ENCODE data around the gene LPO.

Gene LPO

GRCh38 chr17:58229881-58230280 lies 8.5 kb upstream of the LPO start:
- no peak for DNase-seq

- DNase-seq, result no peak
Measured at GRCh38 chr17:58231641-58232040, 6.7 kb upstream of the LPO start.

DNA sequence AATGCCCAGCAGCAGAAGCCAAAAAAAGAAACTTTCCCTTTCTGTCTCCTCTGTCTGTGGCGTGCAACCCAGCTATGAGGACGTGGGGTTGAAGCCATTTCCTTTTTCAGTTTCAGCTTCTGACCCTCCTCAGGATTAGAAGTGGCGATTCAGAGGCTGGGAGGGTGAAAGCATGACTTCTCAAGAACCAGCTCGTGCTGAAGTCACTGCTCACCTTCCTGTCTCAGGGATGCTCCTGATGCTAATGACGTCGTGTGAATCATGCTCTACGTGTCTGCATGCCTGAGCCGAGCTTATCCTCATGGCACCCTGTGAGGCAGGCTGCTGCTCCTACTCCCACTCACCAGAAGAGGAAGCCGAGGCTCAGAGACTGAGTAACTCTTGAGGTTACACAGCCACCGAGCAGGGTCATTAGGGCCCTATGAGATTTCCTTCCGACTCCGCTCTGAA lies 5.7 kb upstream of the LPO start:
- DNase-seq, result no peak

DNA sequence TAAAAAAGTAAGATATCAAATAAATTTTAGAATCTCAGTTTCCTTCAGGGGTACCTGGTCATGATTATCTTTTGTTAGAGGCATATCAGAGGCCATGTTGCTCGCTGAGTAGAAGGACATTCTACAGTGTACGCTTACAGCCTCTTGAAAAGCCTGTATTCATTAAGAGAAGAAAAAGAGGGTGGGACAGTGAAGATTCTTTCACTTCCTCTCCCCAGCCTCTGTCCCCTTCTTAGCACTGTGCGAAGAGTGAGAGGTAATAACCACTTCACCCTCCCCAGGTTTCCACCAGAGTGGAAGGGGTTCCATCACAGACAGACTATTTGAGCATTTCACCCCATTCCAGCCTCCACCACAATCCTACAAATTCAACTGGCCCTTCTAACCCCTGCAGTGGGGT lies 4.8 kb upstream of the LPO start:
- no peak for DNase-seq

- no peak for DNase-seq
Measured at GRCh38 chr17:58234512-58234911, 3.9 kb upstream of the LPO start.

GRCh38 chr17:58235821-58236220 lies 2.6 kb upstream of the LPO start:
- no peak for DNase-seq

GRCh38 chr17:58236394-58236793 lies 2.0 kb upstream of the LPO start:
- no peak for DNase-seq

DNA sequence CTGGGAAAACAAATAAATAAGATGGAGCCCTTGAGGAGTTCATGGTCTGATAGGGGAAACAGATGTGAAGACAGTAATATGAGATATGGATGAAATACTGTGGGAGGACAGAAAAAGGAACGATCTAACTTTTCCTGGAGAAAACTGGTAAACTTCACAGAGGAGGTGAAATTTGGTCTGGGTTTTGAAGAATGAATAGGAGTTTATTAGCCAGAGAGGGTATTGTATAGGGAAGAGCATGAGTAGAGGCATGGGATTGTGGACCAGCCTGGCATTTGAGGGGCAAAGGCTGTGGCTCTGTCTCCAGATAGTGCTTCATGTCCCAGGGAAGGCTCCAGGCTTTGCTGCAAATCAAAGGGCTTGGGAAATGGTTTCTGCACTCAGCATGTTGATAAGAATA lies 1.6 kb downstream of the LPO start:
- no peak for DNase-seq

GRCh38 chr17:58242171-58242784 lies 3.9 kb downstream of the LPO start:
- no peak for DNase-seq

GRCh38 chr17:58244963-58245362 lies 6.6 kb downstream of the LPO start:
- no peak for DNase-seq

DNA sequence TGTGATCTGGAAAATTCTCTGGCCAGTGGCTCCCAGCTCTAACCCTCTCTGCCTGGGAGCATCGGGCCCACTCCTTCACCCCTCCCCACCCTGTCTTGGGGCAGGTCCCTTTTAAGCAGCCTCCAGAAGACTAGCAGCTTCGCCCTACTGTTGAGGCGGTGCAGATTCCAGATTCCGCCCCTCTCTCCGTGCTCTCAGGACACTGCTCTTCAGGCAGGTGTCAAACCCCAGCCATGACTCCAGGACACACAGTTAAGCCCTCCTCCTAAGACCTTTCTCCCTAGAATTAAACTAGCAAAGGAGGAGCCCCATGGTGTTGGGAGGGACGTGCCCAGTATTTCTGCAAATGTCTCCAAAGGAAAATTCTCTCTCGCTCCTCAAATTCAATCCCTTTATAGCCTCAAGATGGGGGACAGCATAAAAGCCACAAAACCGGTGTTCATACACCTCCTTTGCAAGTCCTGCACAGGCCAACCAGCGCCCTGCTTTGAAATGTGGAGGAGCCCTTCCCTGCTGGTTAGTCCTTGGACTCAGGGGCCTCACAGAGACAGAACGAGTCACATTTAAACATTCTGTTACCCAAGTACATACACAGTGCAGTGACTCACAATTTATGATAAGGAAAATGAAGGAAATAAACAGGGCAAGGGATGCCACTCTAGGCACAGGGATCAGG lies 7.2 kb downstream of the LPO start:
- DNase-seq, result no peak

- no peak for DNase-seq
Measured at GRCh38 chr17:58246104-58246740, 7.8 kb downstream of the LPO start.

GRCh38 chr17:58246781-58247180 lies 8.4 kb downstream of the LPO start:
- no peak for DNase-seq

GRCh38 chr17:58247511-58248363 lies 9.4 kb downstream of the LPO start:
- DNase-seq, result no peak

DNA sequence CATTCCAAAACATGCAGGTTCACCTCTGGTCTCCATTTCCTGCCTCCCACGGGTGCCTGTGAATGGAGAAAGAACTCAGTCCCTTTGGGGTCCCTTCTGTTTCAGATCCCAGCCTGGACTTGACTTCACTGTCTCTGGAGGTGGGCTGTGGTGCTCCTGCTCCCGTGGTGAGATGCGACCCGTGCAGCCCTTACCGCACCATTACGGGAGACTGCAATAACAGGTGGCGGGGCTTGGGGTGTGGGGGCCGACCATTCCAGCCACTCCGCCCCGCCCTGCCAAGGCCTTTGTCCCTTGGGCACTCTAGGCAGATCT lies 10.5 kb downstream of the LPO start:
- no peak for DNase-seq

DNA sequence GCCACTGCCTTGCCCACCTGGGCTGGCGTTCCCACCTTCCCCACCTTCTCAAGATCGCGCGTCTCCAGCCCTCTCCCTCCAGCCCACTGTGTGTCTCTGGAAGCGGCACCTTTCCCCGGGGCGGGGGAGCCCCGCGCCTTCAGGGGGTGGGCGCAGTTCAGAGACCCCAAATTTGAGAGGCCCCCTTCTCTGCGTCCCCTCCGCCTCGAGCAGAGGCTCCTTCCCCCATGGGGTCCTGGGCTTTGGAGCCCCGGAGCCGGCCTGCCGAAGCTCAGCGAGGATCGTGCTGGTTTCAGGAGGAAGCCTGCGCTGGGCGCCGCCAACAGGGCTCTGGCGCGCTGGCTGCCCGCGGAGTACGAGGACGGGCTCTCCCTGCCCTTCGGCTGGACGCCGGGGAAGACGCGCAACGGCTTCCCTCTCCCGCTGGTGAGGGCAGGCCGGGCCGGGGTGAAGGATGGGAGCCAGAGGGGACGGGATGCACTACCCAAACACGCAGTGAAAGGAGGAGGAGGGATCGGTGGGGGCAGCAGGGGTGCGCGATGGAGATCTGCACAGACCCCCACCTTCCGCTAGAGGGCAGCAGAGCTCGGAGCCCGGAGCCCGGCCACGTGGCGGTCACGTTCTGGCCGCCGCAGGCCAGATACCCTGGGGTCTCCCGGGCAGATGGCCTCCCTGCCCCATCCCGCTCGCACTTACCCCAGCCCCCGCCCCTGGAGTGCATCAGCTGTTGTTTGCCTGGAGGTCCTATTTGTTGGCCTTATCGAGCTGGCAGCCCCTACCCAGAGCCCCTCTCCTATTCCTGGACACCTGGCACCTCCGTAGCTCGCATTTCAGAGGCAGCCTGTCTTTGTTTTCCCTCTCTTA lies 11.1 kb downstream of the LPO start:
- peak; percentile 72 for DNase-seq

DNA sequence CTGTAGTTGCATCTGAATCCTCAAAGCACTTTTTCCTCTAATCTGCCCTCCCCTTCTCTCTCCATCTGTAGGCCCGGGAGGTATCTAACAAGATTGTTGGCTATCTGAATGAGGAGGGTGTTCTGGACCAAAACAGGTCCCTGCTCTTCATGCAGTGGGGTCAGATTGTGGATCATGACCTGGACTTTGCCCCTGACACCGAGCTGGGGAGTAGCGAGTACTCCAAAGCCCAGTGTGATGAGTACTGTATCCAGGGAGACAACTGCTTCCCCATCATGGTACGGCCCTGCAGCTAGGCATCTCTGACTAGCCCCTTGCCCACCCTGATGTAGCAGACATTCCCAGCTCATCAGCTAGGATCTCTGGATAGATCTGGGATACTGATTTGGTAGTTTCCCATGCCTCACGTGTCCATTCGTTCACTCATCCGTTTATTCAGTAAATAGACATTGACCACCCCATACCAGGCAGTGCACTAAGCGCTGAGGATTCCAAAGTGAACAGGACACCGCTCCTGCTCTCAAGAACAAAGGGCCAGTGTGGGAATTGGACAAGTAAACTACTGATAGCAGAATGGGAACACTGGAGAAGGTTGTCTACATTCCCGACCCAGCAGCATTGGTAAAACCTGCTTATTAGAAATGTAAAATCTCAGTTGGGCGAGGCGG lies 12.1 kb downstream of the LPO start:
- DNase-seq, result no peak

DNA sequence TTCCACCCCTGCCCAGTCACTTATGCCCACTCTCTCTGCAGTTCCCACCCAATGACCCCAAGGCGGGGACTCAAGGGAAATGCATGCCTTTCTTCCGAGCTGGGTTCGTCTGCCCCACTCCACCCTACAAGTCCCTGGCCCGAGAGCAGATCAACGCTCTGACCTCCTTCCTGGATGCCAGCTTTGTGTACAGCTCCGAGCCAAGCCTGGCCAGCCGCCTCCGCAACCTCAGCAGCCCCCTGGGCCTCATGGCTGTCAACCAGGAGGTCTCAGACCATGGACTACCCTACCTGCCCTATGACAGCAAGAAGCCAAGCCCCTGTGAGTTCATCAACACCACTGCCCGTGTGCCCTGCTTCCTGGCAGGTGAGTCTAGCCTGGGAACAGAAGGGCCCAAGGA lies 13.8 kb downstream of the LPO start:
- no peak for DNase-seq

DNA sequence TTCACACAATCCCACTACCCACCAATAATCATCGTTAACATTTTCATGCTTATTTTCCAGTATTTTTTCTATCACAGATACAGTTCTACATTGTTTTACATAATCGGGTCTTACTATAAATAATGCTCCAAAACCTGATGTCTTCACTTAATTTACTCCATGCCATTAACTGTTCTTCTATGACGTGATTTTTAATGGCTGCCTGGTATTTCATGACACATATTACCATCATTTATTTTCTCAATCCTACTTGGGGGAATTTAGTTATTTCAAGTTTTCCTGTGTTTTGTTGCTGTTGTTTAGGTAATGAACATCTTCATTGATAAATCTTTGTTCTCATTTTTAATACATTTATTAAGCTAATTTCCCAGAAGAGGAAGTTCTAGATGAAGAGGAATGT lies 14.7 kb downstream of the LPO start:
- DNase-seq, result no peak

GRCh38 chr17:58254803-58255202 lies 16.4 kb downstream of the LPO start:
- no peak for DNase-seq

DNA sequence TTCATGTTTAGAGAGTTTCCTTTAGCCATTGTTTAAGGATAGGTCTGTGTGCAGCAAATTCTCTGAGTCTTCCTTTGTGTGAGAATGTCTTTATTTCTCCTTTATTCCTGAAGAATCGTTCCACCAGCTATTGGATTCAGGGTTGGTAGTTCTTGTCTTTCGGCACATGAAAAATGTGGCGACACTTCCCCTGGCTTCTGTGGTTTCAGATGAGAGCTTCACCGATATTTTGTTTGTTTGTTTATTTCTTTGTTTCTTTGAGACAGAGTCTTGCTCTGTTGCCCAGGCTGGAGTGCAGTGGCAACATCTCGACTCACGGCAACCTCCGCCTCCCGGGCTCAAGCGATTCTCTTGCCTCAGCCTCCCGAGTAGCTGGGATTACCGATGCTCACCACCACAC lies 23.8 kb downstream of the LPO start:
- DNase-seq, result no peak

DNA sequence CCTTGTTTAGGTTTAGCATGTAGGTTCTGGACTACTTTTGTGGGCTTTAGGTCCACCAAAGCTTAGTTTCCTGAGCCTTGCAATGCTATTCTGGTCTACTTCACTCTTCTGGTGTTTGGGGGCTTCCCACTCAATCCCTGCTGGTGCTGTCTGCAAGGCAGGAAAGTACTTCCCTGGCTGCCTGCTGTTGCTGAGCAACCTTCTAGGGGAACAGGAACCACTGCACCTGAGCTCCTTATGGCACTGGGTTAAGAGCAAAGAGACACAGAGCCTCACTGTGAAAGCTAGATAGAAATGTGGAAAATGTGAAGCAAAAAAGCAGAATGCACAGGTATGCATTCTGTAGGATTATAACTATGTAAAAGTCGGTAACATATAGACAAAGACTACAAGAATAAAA lies 25.4 kb downstream of the LPO start:
- DNase-seq, result no peak

All from activated CD4-positive, alpha-beta T cell treated with anti-CD3 and anti-CD28 coated beads, Interleukin-2, amount 50 U/mL, for 1 hour (primary cell).